Glomerular visceral epithelial cell (primary cell): ENCODE measurements around the gene PTPRN2.

Source experiments
- DNase-seq: peaks from one replicate; pipeline ENCODE4 v3.0.0-alpha.2; 2016; ENCODE audit errors: extremely low spot score

The PTPRN2 gene

DNA sequence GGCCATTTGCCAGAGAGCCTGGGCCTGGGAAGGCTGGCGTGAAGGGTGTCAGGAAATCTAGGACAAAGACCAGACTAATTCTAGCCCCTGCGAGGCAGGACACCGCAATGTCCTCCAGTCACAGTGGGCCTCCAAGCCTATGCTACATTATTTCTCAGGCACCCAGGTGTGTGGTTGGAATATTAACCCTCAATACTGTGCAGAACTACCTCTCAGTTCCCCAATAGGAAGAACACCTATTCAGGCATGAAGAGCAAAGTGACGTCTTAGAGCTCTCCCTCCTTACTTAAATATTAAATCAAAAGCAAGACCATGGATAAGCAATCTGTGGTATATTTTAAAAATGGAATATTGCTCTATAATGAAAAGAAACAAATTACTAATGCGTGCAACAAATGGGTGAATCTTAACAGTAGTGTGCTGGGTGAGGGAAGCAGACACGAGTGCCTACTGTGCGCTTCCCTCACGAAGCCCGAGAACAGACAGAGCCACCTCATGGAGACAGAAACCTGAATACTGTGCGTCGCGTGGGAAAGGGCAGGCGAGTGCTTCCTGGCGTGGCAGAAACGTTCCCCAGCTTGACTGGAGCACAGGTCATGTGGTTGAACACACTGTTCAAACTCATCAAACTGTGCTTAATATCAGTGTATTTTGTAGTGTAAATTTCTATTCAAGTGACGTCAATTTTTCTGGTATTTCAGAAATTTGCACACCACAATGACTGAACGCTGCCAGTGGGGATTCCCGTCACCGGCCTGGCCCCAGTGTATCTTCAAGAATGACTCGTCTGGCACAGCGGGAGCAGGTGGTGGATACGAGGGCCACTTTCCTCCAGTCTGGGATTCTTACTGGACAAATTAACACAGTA lies 15.5 kb upstream of the PTPRN2 start:
- peak; percentile 63 for DNase-seq

DNA sequence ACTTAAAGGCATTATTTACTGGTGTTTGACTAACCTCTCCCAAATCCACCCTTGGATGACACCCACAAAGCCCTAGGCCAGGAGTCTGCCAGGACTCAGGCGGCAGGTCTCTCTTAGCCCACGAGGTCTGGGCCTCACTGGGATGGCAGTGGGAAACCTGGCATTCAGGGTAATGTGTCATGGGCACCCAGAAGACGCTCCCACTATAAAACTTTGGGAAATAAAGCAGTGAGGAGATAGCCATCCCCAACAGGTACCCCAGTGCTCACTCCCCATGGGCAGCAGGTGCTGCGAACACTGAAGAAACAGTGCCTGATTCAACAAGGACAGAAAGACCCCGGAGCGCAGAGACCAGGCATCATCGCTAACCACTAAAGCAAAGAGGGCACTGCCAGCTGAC lies 14.4 kb upstream of the PTPRN2 start:
- DNase-seq = no peak

DNA sequence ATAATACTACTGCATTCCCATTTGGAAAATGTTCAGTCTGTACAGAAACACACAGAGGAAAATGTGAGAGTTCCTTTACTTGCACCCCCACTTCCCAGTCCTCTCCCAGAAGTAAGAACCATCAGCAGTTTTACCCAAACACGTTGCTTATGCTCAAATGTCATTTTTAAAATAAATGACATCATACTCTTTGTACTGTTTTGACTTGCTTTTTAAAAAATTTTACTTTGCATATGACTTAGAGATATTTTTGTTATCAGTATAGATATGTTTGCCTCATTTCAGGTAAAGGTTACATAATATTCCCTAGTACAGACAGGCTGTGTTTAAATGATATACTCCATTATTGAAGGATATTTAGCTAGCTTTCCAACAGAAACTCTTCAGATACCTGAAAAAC lies 13.5 kb upstream of the PTPRN2 start:
- no peak for DNase-seq

DNA sequence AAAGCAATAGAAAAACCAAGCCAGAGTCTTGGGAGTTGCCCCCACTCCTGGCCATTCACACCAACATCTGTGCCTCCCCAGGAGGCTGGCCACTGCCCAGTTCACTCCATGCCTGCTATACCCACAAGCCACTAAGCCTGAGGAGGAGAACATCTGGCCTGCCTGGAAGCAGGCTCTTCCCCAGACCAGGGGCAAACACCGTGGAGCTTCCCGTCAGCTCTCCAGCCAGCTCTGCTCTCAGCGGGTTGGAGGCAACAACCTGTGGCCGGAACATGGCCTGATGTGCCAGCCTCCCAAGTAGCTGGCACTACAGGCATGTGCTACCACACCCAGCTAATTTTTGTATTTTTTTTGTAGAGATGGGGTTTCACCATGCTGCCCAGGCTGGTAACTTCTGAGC lies 9.1 kb upstream of the PTPRN2 start:
- no peak for DNase-seq

DNA sequence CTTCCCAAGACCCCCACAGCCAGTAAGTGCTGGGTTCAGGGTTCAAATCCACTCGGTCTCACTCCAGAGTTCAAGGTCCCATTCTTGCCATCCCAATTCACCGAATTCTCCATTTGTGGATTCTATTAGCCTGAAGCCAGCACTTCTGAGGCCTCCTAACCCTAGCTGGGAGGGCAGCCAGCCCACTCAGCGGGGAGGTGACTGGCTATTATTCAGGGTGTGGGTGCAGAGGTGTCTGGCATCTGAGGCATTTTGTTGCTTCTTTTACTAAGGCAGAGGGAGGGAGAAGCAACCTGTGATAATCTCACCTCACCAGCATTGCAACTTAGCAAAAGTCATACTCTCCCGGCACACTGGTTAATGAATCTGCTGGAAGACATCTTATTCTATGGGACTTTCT lies 8.7 kb upstream of the PTPRN2 start:
- no peak for DNase-seq

DNA sequence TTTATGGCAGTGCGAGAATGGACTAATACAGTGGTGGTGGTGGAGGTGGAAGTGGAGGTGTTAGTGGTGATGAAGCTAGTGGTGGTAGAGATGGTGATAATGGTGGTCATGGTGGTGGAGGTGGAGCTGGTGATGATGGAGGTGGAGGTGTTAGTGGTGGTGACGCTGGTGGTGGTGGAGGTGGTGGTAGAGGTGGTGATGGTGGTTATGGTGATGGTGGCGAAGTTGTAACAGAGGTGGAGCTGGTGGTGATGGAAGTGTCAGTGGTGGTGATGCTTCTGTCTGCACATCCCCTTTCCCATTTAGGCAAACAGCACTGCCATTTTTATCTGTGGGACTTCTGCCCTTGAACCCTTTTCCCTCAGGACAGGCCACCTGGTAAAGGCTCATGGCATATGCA lies 7.4 kb upstream of the PTPRN2 start:
- peak; percentile 31 for DNase-seq

DNA sequence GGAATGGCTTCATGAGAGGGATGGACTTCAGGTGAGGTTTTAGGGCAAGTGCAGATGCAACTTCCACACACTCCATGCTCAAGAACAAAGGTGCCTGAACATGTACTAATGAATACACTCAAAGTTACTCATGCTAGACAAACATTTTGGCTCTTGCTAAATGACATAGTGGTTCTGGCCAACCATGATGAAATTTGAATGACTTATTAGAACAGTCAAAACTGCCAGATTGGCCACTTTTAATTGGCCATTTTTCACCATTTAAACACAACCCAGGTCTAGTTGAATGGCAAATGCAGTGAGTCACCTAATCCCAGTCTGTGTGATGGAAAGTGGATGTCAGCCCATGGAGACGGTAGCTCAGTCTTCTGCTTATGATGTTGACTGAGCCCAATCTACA lies 4.9 kb upstream of the PTPRN2 start:
- DNase-seq = no peak

DNA sequence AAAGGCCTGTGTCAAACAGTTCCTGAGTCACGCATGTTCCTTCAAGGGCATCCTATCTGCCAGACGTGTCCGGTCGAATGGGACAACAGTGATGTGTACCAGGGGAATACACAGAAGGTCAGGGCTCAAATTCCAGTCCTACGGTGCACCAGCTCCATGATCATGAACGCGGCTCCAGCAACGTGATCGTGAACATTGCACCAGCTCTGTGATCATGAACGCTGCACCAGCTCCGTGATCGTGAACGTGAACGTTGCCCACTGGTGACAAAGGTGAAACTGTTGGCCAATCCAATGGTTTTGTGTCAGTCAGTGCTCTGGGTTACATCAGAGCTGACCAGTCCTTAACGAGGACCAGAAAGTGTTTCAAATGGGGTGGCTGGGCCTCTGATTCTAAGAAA lies 4.3 kb upstream of the PTPRN2 start:
- DNase-seq = no peak

DNA sequence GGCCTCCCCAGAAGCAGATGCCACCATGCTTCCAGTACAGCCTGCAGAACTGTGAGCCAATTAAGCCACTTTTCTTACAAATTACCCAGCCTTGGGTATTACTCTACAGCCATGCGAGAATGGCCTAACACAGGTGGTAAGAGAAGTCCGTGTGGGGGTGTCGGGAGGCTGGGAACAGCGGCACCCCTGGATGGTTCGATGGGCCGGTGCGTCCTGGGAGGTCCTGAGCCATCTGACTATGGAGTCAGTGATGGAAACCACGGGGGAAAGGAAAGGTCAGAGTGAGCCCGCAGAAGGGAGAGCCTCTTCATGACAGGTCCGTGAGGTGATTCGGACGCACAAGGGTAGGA lies 2.5 kb upstream of the PTPRN2 start:
- DNase-seq = no peak

DNA sequence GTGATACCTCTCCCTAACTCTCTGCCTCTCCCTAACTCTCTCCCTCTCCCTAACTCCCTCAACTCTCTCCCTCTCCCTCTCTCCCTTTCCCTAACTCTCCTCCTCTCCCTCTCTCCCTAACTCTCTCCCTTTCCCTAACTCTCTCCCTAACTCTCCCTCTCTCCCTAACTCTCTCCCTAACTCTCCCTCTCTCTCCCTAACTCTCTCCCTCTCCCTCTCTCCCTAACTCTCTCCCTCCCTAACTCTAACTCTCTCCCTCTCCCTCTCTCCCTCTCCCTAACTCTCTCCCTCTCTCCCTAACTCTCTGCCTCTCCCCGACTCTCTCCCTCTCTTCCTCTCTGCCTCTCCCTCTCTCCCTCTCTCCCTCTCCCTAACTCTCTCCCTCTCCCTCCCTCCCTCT lies 2.0 kb upstream of the PTPRN2 start:
- DNase-seq = no peak

DNA sequence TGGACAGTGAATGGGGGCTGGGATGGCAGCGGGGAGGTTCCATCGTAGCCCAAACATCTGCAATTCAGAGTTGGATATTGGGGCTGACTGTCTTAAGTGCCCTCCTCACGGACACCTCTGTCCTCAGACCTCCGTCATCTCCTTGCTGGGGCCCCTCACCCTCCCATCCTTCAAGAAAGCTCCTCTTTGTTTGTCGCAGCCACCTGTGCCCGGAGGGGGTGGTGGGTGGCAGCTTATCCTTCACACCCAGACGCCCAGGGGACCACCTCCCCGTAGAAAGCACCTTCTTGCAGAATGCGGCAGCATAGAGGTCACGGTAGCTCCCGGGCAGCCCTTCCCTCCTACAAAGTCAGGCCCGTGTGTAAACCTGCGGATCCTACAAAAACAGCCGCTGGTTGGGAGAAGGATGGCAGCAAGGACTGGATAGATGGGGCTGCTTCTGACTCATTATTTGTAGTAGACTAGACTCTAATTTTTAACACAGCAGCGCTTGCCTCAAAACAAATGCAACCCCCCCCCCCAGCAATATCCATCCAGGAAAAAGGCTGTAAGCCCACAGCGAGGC lies 1.3 kb upstream of the PTPRN2 start:
- no peak for DNase-seq

DNA sequence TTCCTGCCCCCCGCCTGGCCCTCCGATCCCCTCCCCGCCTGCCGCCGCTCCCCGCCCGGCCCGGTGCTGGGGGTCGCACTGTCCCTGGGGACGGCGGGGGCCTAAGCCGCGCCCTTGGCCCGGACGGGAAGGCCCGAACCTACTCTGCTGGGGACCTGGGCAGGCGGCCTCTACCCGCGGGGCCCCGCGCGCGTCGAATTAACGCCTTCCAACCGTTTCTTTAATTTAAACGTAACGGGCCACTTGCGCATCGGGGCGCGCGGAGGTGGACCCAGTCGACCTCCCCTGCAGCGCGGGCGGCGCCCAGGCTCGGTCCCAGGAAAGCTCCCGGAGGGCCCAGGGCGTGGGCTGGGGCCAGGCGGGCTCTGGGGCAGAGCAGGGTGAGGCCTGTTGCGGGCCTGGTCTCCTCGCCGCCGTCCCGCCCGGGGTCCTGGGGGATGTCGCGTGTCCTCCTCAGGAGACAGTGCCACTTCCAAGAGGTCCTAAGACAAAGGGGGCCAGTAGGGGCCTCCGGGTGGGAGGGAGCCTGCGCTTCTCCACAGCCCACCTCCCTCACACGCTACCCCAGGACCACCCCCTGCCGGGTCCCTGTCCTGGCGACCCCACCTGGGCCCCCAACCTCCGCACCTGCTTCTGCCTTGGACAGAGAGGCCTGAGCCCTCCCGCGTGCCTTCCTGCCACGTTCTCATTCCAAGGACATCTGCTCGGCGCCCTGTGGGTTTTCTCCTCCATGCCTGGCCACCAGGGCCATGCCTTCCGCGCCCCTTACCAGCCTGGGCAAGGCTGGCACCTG lies 658 bp upstream of the PTPRN2 start:
- no peak for DNase-seq

DNA sequence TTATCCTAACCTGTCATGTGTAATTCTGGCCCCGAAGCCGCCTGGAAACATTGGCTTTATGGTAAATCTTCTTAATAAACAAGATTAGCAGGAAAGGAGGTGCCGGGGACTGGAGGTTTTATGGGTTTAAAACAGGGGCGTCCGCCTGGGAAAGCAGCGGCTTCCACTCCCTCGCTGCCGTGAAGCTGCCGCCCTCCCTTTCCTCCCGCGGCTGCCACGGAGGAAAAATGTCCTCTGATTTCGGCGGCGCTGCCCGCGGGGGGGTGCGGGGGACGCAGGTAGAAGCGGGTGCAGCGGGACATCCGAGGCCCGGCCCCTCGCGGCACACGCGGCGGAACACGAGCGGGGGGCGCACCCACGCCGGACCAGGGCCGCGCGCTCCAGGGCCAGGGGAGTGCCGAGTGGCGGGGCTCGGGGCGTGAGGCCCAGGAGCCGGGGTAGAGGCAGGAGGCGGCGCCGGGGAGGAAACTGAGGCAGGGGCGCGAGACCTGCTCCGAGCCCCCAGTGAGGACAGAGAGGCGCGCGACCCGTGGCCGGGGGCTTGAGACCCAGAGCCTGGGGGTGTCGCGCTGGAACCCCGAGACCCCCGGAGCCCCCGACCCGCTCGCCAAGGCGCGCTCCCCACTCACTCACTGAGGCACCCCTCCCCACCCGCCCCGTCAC lies 993 bp downstream of the PTPRN2 start:
- no peak for DNase-seq

DNA sequence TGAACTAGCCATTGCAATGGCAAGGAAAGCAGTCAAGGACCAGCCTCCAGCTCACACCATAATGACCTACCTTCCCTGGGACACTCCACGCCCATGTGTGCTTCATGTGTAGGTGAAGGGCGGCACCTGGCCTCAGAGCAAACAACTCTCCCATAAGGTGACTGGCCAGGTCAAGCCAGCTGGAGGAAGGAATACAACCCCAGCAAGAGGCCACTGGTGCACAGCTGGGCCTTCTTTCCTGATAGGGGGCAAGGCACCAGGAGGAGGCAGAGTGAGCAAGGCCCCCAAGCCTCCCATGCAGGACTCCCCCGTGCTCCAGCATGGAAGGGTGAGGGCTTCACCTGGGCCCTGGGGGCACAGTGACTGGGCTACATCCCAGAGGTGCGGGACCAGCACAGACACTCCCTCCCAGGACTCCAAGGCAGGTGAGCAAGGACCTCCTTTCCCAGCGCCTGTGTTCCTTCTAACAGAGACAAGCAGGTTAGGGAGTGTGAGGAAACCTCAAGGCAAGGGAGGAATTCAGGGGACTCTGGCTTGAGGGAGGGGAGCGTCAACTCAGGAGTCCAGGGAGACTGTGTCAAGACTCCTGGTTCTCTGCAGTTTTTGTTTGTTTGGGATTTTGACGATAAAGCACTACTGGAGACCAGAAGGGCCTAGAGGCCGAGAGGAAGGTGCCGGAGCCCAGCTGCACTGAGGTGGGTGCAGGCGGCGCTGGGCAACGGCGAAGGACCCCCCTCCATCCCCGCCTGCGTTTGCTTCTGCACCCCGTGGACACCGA lies 1.7 kb downstream of the PTPRN2 start:
- DNase-seq = no peak

DNA sequence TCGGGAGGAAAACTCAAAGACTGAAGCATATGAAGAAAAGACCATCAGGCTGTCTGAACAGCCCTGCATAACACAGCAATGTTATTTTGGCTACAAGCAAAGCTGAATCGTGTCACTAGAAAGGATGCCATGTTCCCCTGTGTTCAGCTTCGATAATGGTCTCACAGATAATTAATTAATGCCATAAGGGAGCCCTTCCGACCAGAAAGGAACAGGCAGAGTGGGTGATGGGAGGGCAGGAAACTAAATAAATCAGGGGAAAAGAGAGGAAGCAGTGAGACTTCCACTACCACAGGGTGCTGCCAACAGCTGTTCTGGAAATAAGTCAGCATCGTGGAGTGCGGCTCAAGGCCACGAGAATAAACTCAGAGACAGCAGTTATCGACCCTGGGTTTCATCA lies 3.2 kb downstream of the PTPRN2 start:
- DNase-seq = no peak

DNA sequence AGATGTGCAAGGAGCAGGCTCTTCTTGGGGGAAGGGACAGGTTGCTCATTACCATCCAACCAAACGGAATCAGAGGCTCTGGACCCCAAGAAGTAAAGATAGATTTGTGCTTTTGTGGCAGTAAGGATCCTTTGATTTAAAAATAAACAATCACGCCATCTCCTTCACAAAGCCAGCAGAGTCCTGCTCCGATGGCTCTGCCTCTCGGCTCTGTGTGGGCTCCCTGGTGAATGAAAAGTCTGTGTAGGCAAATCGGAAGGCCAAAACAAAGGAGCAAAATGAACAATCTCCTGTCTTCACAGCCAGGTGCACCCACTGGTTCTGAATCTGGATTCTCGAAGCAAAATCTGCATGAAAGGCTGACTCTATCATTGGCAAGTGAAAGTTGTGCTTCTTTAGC lies 3.8 kb downstream of the PTPRN2 start:
- no peak for DNase-seq

DNA sequence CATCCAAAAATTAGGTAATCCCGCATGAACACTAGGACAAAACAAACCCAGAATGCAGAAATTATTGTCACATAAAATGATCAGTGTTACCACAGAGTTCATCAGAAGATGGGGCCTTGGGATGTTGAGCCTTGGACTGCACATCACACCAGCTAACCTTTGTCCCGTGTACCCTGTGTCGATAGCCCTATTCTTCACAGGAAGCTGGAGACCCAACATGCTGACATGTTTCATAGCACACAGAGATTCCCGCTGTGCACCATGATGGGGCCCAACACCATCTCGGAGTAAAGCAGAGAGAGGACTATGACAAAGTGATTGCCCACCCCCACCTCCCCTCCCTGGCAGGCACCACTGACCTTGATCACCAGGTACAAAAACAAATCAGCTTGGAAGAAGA lies 4.5 kb downstream of the PTPRN2 start:
- DNase-seq = no peak

DNA sequence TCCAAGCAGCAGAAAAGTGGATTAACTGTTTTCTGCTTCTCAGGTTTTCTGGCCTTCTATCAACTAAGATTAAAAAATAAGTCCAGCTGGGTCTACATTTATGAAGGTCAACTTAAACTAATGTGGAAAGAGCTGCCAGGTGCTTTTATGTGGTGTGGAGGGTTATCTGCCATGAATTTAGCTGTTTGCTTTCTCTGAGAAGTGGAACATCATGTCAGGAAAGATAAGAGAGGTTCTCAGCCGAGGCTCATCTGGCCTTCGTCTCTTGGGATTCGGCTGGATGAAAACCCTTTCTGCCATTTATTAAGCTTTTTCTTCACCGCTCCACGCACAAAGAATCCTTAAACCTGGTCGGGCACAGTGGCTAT lies 5.5 kb downstream of the PTPRN2 start:
- no peak for DNase-seq

DNA sequence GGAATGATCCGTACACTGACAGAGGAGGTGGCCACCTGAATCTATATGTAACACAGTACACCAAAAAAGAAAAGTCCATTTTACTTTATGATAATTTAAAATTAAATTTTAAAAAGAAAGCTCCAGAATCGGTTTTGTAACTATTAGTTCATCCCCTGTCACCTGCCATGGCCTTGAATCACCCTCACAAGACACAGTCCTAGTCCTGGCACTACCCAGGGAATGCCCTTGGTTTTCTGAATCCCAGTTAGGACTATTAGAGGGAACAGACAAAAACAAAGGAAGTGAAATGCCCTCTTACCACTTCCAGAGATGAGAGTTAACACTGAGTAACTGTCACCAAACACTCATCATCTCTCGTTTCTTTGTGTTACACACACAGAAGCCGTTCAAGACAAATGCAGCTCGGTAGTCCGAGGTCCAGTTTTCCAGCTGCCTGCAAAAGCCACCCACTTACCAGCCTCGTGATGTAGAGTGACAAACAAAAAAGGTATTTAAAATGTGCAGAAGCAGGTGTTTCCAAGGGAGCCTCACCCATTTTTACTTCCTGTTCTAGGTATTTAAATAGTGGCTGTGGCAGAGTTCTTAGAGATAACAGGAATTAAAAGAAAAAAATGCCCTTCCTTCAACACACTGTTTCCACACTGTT lies 6.1 kb downstream of the PTPRN2 start:
- no peak for DNase-seq

DNA sequence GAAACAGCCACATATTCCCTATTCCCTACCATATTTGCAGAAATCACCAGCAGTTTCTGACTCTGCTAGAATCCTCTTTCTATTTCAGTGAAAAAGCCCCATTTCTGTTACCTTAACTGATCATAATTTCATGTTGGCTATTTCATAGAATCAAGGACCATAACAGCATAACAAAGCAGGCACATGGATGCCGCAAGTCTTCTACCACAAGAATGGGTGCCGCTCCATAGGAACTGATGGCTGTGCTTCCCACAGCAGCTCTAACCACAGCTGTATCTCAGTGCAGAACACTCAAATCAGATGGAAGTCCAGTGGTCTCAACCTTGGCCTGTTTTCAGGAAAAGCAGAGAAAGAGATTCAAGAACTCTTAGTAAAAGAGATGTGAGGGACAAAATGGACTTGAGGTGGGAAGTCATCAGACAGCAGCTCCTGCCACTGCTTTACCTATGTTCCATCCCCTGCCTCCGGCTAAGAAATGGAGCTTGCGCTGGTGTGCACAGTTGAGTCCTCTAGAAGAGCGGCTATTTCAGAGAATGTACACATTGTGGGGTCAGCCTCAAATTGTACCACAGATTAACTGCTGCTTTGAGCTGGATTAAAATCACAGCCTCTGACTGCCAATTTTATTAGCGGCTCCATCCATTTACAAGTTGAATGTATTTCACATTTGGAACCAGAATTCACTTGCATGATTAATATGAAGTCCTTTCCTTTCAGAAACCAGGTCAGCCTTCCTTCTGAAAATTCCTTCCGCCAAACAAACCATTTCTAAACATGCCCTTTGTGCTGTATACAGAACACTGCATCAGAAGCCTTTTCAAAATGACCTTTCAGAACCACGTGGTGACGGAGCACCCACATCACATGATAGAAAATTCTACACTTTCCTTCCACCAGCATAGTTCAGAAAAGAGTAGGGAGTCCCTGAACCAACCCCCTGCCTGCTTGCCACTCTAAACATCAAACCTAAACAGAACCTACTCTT lies 7.7 kb downstream of the PTPRN2 start:
- DNase-seq = no peak
